Head of caudate nucleus (tissue), 42 donors: ENCODE data around the gene RABGAP1.

Source experiments
- DNase-seq, 42 donors: peaks; one replicate each; pipeline versions ENCODE4 v3.0.0 to v3.0.0-alpha.2; 2020 to 2021; ENCODE audit warnings: mixed read lengths in 7 of 42
- intact Hi-C: fragments of 100-400 bp; cut with DNase I; formaldehyde crosslinking; loops from one replicate; pipeline ENCODE4 v1.15.0; 2022

The RABGAP1 gene

DNA sequence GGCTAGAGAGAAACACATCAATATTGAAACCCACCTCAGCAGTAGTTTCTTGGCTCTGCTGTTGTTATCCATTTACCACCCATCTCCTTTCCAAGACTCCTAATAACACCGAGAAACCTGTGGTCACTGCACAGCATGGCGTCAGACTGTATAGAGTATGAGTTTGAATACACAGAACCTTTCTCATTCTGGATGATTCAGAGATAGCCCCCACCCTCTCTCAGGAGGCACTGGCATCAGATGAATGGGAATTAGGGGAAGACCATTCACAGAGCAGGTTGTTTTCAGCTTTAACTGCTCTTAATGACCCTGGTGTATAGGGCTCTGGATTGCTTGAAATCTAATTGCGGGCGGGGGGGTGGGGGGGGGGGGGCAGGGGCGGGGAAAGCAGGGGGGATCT lies 179.3 kb downstream of the RABGAP1 start:
- no peak for DNase-seq
- intact Hi-C loops: no loop called here

DNA sequence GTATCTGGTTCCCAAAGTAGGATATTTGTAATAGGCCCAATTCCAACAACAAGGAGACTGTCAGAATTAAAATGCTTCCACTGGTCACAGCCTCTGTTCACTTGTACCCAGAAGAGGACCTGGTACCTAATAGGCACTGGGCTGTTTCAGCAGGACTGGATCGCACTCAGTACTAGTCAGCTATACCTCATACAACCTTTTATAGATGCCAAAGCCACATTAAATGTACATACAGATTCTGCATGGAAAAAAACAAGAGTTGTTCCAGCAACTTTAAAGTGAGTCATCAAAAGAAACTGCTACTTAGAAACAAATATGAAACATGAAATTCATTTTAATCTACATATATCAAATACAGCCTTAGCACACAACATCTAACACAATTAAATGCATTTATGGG lies 180.1 kb downstream of the RABGAP1 start:
- intact Hi-C loops: no loop called here
- DNase-seq: no peak

DNA sequence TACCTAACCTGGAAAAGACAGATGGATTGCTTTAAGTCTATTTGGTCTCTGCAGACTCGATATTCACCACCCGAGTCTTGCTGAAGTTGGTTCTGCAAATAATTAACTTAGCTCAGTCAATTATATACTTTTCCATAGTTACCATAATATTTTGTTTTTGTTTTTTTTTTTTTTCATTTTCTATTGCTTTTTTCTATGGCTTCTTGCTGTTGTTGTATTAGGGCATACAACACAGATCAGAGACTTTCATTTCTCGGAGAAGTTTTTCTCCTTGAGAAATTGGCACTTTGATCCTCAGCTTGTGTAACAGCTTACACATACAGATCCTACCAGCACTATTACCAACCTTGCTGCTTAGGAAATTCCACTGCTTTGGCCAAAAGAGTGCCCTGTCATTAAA lies 180.6 kb downstream of the RABGAP1 start:
- DNase-seq: no peak
- intact Hi-C loops: no loop called here

DNA sequence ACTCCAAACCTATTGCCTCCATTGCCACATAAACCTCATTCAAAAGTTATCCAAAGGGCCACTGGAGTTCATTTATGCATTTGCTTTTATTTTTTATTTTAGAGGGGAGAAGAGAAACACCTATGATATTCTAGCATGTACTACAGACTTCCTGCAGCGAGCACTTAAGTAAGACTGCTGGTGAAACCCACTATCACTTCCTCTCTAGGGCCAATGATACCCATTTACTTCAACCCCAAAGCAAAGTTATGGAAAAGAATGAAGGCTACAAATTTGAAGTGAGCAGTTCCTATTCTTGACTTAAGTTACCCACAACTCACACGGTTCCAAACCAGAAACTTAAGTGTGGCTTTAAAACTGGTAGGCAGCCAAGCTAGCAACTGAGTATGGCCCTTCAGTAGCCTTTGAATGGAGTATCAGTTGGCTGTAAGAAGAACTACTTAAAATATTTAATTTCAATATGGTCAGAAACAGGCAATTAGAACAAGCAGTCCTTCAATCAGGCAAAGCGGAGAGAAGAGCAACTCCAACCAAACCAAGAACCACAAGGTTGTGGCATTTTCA lies 186.8 kb downstream of the RABGAP1 start:
- no peak for DNase-seq
- intact Hi-C loops: no loop called here

DNA sequence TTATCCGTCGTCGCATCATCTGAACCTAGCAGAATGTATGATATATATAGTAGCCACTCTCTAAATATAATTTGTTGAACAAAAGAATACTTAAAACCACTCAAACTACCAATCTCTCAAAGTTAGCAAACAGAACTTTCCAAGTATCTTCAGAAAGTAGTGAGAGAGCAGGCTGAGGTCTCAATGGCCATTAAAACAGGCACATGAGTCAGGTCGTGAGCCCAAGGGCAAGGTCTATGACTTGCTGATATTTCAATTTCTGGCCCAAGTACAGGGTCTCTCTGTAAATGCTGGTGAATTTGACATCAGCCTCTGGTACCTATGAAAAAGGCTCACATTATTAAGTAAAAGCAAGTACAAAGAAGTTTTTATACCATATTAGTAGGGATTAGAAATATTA lies 187.8 kb downstream of the RABGAP1 start:
- intact Hi-C loops: no loop called here
- no peak for DNase-seq

DNA sequence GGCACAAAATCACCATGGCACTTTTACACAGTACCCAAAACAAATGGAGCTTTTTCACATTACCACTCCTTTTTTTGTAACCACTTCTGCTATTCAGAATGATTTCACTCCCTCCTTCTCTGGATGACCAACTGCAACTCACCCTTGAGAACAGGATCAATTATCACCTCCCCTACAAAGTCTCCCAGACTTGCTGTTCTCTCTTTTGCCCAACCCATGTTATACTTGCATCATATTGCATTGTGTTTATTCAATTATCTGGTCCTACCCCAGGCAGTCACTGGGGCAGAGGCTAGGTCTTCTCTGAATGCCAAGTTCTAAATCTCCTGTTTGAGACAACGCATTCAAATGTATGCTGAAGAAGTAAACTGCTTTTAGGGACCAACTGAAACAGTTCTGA lies 188.6 kb downstream of the RABGAP1 start:
- DNase-seq: no peak
- intact Hi-C loops: no loop called here

DNA sequence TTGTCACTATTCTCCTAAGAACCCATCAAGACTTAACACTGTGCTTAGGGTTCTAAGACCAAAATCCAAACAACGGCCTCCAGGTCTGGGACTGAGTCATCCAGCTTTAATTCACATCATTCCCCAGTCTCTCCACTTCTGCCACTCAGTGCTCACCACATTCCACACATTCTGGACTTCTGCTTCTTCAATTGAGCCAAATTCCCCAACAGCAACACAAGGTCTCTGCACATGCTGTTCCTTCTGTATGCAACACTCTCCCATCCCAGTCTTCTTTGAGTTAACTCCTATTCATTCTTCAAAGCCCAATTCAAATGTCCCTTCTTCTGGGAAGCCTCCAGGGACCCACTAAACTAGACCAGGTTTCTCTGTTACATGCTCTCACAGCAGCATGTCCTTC lies 190.4 kb downstream of the RABGAP1 start:
- intact Hi-C loops: no loop called here
- no peak for DNase-seq

DNA sequence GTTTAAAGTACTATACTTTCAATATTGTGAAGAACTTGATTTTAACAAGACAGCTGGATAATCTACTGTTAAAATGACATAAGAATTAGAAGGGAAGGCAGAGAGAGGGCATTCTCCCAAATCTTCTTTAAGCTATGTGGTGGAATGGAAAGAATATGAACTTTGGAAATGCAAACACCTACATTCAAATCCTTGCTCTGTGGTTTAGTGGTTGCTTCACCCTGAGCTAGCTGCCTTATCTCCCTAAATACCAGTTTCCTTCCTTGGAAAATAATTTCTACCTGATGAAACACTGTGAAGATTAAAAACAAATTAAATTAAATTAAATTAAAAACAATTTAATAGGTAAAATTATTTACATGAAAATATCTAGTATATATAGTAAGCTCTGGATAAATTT lies 191.2 kb downstream of the RABGAP1 start:
- intact Hi-C loops: no loop called here
- DNase-seq: no peak

DNA sequence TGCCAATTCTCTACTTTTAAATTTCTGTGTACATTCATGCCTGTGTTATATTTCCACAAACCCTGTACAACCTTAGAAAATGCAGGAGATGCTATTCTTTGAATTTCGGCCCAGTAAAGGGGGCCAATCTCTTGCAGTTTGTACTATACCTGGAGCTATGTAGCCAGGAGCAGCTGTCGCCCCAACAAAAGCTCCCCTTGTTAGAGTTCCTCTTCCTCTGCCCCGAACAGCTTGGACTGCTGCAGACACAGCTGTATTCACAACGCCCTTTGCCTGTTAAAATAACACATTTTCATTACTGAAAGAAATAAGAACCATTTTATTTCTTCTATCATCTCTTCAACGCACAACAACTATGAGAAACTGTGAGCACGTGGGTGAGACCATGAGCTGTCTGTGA lies 191.9 kb downstream of the RABGAP1 start:
- intact Hi-C loops: no loop called here
- no peak for DNase-seq

DNA sequence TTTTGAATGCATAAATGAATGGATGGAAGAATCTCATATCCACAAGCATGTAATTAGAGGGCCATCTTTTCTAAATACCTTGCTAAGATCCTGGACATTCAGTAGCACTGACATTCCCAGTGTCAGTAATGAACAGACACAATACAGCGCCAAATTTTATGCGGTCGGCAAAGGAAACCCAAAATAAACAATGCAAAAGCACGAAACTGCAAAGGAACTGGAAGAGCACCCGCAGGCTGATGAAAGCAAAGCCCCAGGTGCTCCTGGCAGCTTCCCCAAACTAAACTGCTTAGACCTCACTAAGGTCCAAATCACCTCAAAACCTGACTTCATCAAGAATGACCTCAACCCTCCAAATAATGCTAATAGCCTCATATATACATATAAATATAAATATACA lies 194.6 kb downstream of the RABGAP1 start:
- intact Hi-C loops: no loop called here

DNA sequence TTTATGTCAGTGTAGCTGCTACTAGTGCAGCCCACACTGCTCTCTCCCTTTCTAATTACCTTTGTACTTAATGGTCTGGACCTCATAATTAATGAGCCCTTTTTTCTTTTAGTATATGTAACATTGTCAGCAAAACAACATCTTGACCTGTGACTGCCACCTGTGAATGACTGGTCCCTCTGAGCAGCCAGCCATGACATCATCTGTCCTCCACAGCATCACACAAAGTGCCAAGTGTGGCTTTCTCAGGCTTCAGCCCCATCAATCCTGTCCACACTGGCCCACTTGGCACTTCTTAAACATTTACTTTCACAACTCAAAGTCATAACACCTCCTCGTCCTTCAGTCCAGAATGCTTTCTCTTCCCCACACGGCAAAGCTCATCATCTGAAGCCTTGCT lies 197.3 kb downstream of the RABGAP1 start:
- DNase-seq: no peak
- intact Hi-C loops: no loop called here

More for the DNA sequence above, 194.6 kb downstream of the RABGAP1 start:
- DNase-seq: no peak

DNA sequence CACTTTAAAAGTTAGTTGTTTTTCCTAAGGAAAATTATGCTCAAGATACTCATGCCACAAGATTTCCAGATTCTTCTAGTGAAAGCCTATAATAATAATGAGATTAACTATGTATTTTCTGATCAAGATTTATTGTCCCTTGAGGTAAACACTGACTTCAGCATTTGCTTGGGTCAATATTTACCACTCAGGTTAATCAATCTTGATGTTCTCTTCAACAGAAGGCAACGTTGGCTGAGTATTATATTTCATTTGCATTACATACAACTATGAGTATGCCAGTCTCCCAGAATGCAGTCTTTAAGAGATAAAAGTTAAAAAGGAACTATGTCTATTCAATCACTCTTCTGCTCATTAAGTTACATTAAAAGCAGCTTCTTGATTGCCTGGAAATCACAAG lies 208.2 kb downstream of the RABGAP1 start:
- DNase-seq: no peak
- intact Hi-C loops: no loop called here

DNA sequence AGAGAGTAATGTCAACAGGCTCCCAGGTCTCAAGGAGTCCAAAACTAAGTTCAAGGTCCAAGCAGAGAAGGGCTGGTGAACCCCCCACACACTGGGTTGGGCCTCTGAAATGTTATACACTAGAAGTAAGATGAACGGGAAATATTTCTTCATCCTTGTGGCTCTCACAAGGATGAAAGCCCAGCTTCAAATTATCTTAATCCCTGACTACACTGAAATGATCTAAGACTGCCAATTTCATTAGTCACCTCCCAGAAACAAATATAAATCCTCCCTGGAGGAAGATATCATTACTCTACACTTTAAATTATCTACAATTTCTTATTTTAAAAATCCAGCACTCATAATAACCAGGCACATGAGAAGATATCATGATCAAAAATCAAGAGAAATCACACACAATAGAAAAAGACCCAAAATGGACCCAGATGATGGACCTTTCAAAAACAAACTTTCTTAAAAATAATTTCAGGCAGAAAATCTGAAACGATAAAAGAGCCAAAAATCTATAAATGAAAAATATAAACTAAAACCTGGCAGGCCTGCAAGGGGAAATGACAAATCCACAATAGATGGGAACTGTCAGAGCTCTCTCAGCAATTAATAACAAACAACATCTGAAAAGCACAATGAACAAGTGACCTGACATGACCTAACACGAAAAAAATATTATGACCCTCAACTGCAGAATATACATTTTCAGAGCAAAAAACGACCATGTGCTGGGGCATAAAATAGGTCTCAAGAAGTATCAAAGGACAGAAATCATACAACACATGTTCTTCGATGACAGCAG lies 210.1 kb downstream of the RABGAP1 start:
- DNase-seq: no peak
- intact Hi-C loops: no loop called here
